MM.1S (cell line): ENCODE data around the gene SH3BP4.

Source experiments
- EZH2phosphoT487 ChIP-seq: fragments of 300-600 bp; sonication (generic); IDR thresholded peaks from 2 replicates; pipeline ENCODE4 v1.6.1; 2018; ENCODE audit warnings: antibody characterized with exemption, low read length
- TF ChIP-seq, protein P1 (sequence below): fragments of 300-600 bp; sonication (generic); IDR thresholded peaks from 2 replicates; pipeline ENCODE4 v1.5.1; 2016; ENCODE audit warnings: antibody characterized with exemption, low read length, mixed read lengths

DNA sequence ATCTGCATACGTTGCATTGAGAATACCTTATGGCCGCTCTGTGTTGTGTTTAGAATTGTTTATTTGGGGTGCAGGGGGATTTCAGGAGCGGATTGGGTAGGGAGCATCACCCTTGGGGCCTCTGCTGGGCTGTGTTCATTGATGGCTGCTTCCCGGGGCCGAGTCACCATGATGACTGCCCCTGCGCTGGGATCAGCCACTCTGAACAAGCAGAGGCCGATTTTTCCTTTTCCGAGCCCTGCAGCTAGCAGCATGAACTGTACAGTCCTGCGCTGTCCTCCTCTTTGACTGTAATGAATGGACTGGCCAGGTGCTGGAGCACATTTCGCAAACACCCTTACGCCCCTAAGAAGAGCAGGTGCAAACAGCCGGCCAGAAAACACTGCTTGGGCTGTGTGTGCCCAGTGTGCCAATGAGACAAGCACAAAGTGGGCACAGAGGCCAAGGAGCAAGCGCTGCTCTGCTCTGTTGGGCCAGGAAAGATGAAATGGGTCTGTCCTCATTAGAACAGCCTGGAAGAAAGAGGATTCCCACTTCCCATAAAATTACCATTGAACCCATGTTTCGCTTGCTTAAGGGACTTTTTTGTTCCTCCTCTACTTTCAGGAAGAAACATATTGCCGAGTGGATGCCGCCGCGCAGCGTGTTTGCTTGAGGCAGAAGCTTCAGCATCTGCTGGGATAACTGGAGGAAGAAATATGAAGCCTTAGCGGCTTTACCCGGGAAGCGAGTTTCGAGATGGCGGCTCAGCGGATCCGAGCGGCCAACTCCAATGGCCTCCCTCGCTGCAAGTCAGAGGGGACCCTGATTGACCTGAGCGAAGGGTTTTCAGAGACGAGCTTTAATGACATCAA, 82.7 kb downstream of the SH3BP4 start:
- TF ChIP-seq, protein P1, sequence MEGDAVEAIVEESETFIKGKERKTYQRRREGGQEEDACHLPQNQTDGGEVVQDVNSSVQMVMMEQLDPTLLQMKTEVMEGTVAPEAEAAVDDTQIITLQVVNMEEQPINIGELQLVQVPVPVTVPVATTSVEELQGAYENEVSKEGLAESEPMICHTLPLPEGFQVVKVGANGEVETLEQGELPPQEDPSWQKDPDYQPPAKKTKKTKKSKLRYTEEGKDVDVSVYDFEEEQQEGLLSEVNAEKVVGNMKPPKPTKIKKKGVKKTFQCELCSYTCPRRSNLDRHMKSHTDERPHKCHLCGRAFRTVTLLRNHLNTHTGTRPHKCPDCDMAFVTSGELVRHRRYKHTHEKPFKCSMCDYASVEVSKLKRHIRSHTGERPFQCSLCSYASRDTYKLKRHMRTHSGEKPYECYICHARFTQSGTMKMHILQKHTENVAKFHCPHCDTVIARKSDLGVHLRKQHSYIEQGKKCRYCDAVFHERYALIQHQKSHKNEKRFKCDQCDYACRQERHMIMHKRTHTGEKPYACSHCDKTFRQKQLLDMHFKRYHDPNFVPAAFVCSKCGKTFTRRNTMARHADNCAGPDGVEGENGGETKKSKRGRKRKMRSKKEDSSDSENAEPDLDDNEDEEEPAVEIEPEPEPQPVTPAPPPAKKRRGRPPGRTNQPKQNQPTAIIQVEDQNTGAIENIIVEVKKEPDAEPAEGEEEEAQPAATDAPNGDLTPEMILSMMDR = no peak
- no peak for TF ChIP-seq EZH2phosphoT487
